ENCODE results near the gene TTC9. TPM values are rescaled to one million over a fixed set of nuclear protein-coding genes. Genes with fewer than 3 reads are reported as not detected.

The TTC9 gene
- total RNA-seq, 3 donors from 2014 or later (not counting 1 experiment from before 2014, with no cell fraction given), result 2.4 to 5.6 (median 3.8) TPM

DNA sequence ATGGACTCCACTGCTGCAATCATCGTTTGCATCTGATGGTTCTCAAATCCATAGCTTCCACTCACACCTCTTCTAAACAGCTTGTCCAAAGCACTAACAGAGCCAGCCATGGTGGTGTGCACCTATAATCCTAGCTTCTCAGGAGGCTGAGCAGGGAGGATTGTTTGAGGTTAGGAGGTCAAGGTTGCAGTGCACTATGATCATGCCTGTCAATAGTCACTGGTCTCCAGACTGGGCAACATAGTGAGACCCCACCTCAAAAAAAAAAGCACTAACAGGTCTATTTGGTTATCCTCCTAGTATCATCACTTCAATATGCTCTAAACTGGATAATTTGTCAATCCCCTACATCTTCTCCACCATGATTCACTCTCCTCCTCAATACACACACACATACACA lies 63.2 kb downstream of the TTC9 start:
- Histone ChIP-seq H3K4me1 (ENCODE audit: control insufficient read depth, insufficient read depth, low read length) (no peaks in the 10 kb centered on the region), H3K36me3 (ENCODE audit: control insufficient read depth, insufficient read depth, low read length) (no peaks in the 10 kb centered on the region), H3K4me3 (ENCODE audit: low read length) (no peak overlapping the region), H3K27ac (ENCODE audit: low read length) (no peak overlapping the region), H3K9me3 (ENCODE audit: control insufficient read depth, insufficient read depth, low read length) (no peaks in the 10 kb centered on the region), H3K27me3 (ENCODE audit: control insufficient read depth, insufficient read depth, low read length) (no peaks in the 10 kb centered on the region)
- DNase-seq (no peak), ATAC-seq (no peak)
- Mint-ChIP-seq H3K4me3 (no peak overlapping the region), H3K9me3 (no peaks in the 10 kb centered on the region), H3K4me1 (no peaks in the 10 kb centered on the region), H3K27me3 (ENCODE audit: low read depth in 2 of 2) (peaks cover 2 to 33% of the 10 kb centered on the region in 2 donors), H3K27ac (no peak overlapping the region), H3K36me3 (no peaks in the 10 kb centered on the region)
- WGBS (ENCODE audit: insufficient coverage), result 89% methylated on average over 1 of the region's 1 CpG
- intact Hi-C loops (cut with micrococcal nuclease), result no loop called here
- TF ChIP-seq, protein P1, sequence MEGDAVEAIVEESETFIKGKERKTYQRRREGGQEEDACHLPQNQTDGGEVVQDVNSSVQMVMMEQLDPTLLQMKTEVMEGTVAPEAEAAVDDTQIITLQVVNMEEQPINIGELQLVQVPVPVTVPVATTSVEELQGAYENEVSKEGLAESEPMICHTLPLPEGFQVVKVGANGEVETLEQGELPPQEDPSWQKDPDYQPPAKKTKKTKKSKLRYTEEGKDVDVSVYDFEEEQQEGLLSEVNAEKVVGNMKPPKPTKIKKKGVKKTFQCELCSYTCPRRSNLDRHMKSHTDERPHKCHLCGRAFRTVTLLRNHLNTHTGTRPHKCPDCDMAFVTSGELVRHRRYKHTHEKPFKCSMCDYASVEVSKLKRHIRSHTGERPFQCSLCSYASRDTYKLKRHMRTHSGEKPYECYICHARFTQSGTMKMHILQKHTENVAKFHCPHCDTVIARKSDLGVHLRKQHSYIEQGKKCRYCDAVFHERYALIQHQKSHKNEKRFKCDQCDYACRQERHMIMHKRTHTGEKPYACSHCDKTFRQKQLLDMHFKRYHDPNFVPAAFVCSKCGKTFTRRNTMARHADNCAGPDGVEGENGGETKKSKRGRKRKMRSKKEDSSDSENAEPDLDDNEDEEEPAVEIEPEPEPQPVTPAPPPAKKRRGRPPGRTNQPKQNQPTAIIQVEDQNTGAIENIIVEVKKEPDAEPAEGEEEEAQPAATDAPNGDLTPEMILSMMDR (IDR thresholded peaks at IDR 0.05), result no peak

DNA sequence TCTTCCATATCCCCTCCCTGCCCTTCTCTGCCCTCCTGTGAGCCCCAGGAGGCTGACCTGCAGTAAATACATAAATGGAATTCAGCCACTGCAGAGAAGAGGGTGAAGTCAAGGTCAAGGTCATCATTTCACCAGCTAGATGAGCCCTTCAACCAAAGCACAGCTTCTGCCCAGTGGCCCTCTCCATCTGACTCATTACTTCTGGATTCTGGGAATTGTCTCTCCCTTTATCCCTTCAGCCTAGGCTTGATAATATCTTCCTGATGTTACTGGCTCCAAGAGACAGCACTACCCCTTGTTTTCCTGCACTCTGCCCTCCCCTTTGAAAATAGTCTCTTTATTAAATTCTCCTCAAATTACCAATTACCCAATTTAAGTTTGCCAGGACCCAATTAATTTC lies 64.5 kb downstream of the TTC9 start:
- Histone ChIP-seq H3K36me3 (ENCODE audit: control insufficient read depth, insufficient read depth, low read length) (no peaks in the 10 kb centered on the region), H3K27me3 (ENCODE audit: control insufficient read depth, insufficient read depth, low read length) (no peaks in the 10 kb centered on the region), H3K4me3 (ENCODE audit: low read length) (no peak overlapping the region), H3K9me3 (ENCODE audit: control insufficient read depth, insufficient read depth, low read length) (no peaks in the 10 kb centered on the region), H3K27ac (ENCODE audit: low read length) (no peak overlapping the region), H3K4me1 (ENCODE audit: control insufficient read depth, insufficient read depth, low read length) (no peaks in the 10 kb centered on the region)
- DNase-seq (no peak), ATAC-seq (no peak)
- H3K4me3 Mint-ChIP-seq, result no peak overlapping the region
- intact Hi-C loops (cut with micrococcal nuclease), result no loop called here
- no peaks in the 10 kb centered on the region for H3K4me1 Mint-ChIP-seq
- H3K36me3 Mint-ChIP-seq, result no peaks in the 10 kb centered on the region
- peaks cover 5 to 21% of the 10 kb centered on the region in 2 donors for H3K27me3 Mint-ChIP-seq (ENCODE audit: low read depth in 2 of 2)
- TF ChIP-seq, protein P1 (IDR thresholded peaks at IDR 0.05), result no peak
- no peaks in the 10 kb centered on the region for H3K9me3 Mint-ChIP-seq
- no peak overlapping the region for H3K27ac Mint-ChIP-seq

DNA sequence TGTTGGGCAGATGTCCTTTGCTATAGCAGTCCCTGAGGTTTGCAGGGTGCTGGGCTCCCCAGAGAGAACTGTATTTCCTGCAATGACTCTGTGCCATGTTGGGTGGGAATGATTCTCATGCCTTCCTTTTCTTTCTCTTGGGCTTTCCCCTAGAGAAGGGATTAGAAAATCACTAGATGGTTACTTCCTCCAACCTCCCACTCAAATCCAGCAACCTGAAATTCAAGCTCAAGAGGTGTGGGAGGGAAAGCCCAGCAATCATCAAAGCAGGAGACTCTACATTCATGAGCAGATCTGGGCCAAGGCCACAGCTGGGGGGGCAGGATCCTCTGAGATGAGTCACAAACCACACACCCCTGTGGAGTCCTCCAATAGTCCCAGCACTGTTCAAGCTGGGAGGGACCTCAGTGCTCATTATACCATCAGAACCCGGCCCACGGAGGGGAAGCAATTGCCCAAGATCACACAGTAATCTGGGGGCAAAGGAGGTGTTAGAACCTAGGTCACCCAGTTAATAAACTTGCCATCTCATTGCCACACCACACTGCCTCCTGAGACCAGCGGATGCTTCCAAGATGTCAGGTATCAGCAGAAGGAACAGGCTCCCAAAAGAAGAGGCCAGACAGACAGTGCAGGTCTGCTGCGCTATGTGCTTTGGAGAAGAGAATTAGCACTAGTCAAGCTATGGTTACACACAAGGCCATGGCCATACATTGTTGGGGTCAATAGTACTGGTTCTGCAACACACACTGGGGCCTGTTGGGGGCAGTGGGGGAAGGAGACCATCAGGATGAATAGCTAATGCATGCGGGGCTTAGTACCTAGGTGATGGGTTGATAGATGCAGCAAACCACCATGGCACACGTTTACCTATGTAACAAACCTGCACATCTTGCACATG lies 65.7 kb downstream of the TTC9 start:
- 68% methylated on average over 4 of the region's 6 CpGs for WGBS (ENCODE audit: insufficient coverage)
- TF ChIP-seq, protein P1 (IDR thresholded peaks at IDR 0.05), result no peak
- ATAC-seq (no peak), DNase-seq (no peak)
- Mint-ChIP-seq H3K36me3 (no peaks in the 10 kb centered on the region), H3K9me3 (no peaks in the 10 kb centered on the region), H3K4me3 (no peak overlapping the region), H3K4me1 (no peaks in the 10 kb centered on the region), H3K27ac (no peak overlapping the region), H3K27me3 (ENCODE audit: low read depth in 2 of 2) (peaks cover 5 to 21% of the 10 kb centered on the region in 2 donors)
- H3K4me3 ChIP-seq (ENCODE audit: low read length), result no peak overlapping the region
- no peaks in the 10 kb centered on the region for H3K4me1 ChIP-seq (ENCODE audit: control insufficient read depth, insufficient read depth, low read length)
- no peaks in the 10 kb centered on the region for H3K27me3 ChIP-seq (ENCODE audit: control insufficient read depth, insufficient read depth, low read length)
- H3K27ac ChIP-seq (ENCODE audit: low read length), result no peak overlapping the region
- H3K9me3 ChIP-seq (ENCODE audit: control insufficient read depth, insufficient read depth, low read length), result no peaks in the 10 kb centered on the region
- H3K36me3 ChIP-seq (ENCODE audit: control insufficient read depth, insufficient read depth, low read length), result no peaks in the 10 kb centered on the region
- intact Hi-C loops (cut with micrococcal nuclease), result no loop called here
